ACHN (cell line): ENCODE data around the gene NTM.

Experiments
- DNase-seq: peaks from one replicate; pipeline ENCODE4 v3.0.0-alpha.2; 2015
- in situ Hi-C: cut with HindIII; loops from 2 replicates; pipeline ENCODE4 v1.10.0; 2017; ENCODE audit warnings: low sequenced_read_pairs, low pct_ligation_motif_present, low pct_unique_long_range_greater_than_20kb

The NTM gene

GRCh38 chr11:131370901-131371790 is 731 bp downstream of the NTM start:
- in situ Hi-C loops, result no loop called here
- no peak for DNase-seq

GRCh38 chr11:131371791-131372104 is 1.3 kb downstream of the NTM start:
- in situ Hi-C loops, result no loop called here
- DNase-seq, result no peak

- in situ Hi-C loops, result no loop called here
- no peak for DNase-seq
Measured at GRCh38 chr11:131372234-131372962, 2.0 kb downstream of the NTM start.

- in situ Hi-C loops, result no loop called here
Measured at GRCh38 chr11:131373095-131373725, 2.8 kb downstream of the NTM start.

GRCh38 chr11:131373756-131374155 is 3.3 kb downstream of the NTM start:
- in situ Hi-C loops, result no loop called here
- no peak for DNase-seq

More at GRCh38 chr11:131373095-131373725, 2.8 kb downstream of the NTM start:
- DNase-seq, result no peak

GRCh38 chr11:131375421-131375820 is 5.0 kb downstream of the NTM start:
- DNase-seq, result no peak
- in situ Hi-C loops, result no loop called here

GRCh38 chr11:131375915-131376314 is 5.5 kb downstream of the NTM start:
- in situ Hi-C loops, result no loop called here
- no peak for DNase-seq

- in situ Hi-C loops, result no loop called here
- DNase-seq, result no peak
Measured at GRCh38 chr11:131378931-131379330, 8.5 kb downstream of the NTM start.

- in situ Hi-C loops, result no loop called here
Measured at GRCh38 chr11:131385763-131386390, 15.5 kb downstream of the NTM start.

GRCh38 chr11:131386408-131386807 is 16.0 kb downstream of the NTM start:
- DNase-seq, result no peak
- in situ Hi-C loops, result no loop called here

More at GRCh38 chr11:131385763-131386390, 15.5 kb downstream of the NTM start:
- DNase-seq, result no peak

- no peak for DNase-seq
- in situ Hi-C loops, result no loop called here
Measured at GRCh38 chr11:131388030-131388429, 17.6 kb downstream of the NTM start.

- no peak for DNase-seq
- in situ Hi-C loops, result no loop called here
Measured at GRCh38 chr11:131389582-131389981, 19.2 kb downstream of the NTM start.

GRCh38 chr11:131391176-131391575 is 20.8 kb downstream of the NTM start:
- DNase-seq, result no peak
- in situ Hi-C loops, result no loop called here

GRCh38 chr11:131392528-131393255 is 22.3 kb downstream of the NTM start:
- DNase-seq, result no peak
- in situ Hi-C loops, result no loop called here

GRCh38 chr11:131393691-131394090 is 23.3 kb downstream of the NTM start:
- in situ Hi-C loops, result no loop called here
- DNase-seq, result no peak

- DNase-seq, result no peak
- in situ Hi-C loops, result no loop called here
Measured at GRCh38 chr11:131397675-131398074, 27.3 kb downstream of the NTM start.

GRCh38 chr11:131402040-131402439 is 31.6 kb downstream of the NTM start:
- in situ Hi-C loops, result no loop called here
- DNase-seq, result no peak

- DNase-seq, result no peak
- in situ Hi-C loops, result no loop called here
Measured at GRCh38 chr11:131404010-131404409, 33.6 kb downstream of the NTM start.
